ENCODE results near the gene TRIM51. TPM values are rescaled to one million over a fixed set of nuclear protein-coding genes. Genes with fewer than 3 reads are reported as not detected.
"Not testable (repeated sequence)": the region's sequence is repeated elsewhere in the genome, so short reads cannot be mapped to it uniquely, and the experiment has no call there.

The TRIM51 gene
- total RNA-seq (not detected), total RNA-seq (0 to 0.05 (median 0) reads per million in 29 experiments)
- total RNA-seq (2013) = not detected

- no CpG with 5 or more reads among the region's 1 CpG for WGBS (ENCODE audit: insufficient coverage)
- H3K4me1 ChIP-seq (ENCODE audit: control insufficient read depth in 1 of 2, extremely low read depth in 1 of 2, insufficient read depth in 2 of 2, low read length in 2 of 2); H3K27ac ChIP-seq (ENCODE audit: low read length); H3K9me3 ChIP-seq; H3K36me3 ChIP-seq (ENCODE audit: control insufficient read depth in 2 of 2, extremely low read depth in 1 of 2, insufficient read depth in 1 of 2, low read length in 1 of 2); H3K36me3 Mint-ChIP-seq; H3K4me3 ChIP-seq (ENCODE audit: control insufficient read depth in 1 of 2, extremely low read depth in 1 of 2, low read length in 1 of 2); H3K4me3 Mint-ChIP-seq; H3K27me3 Mint-ChIP-seq; ATAC-seq (replicated peaks in 1 of 4); H3K27me3 ChIP-seq (replicated peaks in 1 of 2; ENCODE audit: control insufficient read depth in 2 of 2, extremely low read depth in 1 of 2, insufficient read depth in 2 of 2, low read length in 1 of 2); CTCF ChIA-PET; POLR2A ChIA-PET; H3K27ac Mint-ChIP-seq; H3K4me1 Mint-ChIP-seq; DNase-seq: not testable (repeated sequence)
- H3K9me3 Mint-ChIP-seq = peaks cover 3 to 12% (median 7%) of the 10 kb centered on the region in 3 donors
Measured at GRCh38 chr11:55882997-55883396, at the start of gene TRIM51. TRIM51 (plus strand) TSS chr11:55883297; CDS start chr11:55885429, 2,132 bp downstream.

GRCh38 chr11:55838452-55838851 lies 44.6 kb upstream of the TRIM51 start, which contains the start of gene OR5D16:
OR5D16 (plus strand) TSS chr11:55838752; CDS start chr11:55838752, 0 bp downstream.
- no CpG with 5 or more reads among the region's 3 CpGs for WGBS (ENCODE audit: insufficient coverage)
- CTCF ChIA-PET = no interaction called here
- no peak for ATAC-seq (replicated peaks in 1 of 4)

GRCh38 chr11:55847453-55847852 lies 35.6 kb upstream of the TRIM51 start:
- no peaks in the 10 kb centered on the region for H3K27me3 ChIP-seq (replicated peaks in 1 of 2; ENCODE audit: control insufficient read depth in 2 of 2, extremely low read depth in 1 of 2, insufficient read depth in 2 of 2, low read length in 1 of 2)
- no peak overlapping the region for H3K4me3 ChIP-seq (ENCODE audit: control insufficient read depth in 1 of 2, extremely low read depth in 1 of 2, low read length in 1 of 2)
- no peaks in the 10 kb centered on the region for H3K36me3 Mint-ChIP-seq
- H3K27me3 Mint-ChIP-seq = no peaks in the 10 kb centered on the region
- H3K4me1 Mint-ChIP-seq = no peaks in the 10 kb centered on the region
- no peaks in the 10 kb centered on the region for H3K36me3 ChIP-seq (ENCODE audit: control insufficient read depth in 2 of 2, extremely low read depth in 1 of 2, insufficient read depth in 1 of 2, low read length in 1 of 2)
- H3K4me3 Mint-ChIP-seq = no peak overlapping the region
- WGBS (ENCODE audit: insufficient coverage) = 60% methylated on average over 1 of the region's 2 CpGs
- no peak overlapping the region for H3K27ac Mint-ChIP-seq
- H3K27ac ChIP-seq (ENCODE audit: low read length) = no peak overlapping the region
- no peaks in the 10 kb centered on the region for H3K9me3 ChIP-seq
- DNase-seq (no peak), ATAC-seq (replicated peaks in 1 of 4) (no peak)
- no peaks in the 10 kb centered on the region for H3K4me1 ChIP-seq (ENCODE audit: control insufficient read depth in 1 of 2, extremely low read depth in 1 of 2, insufficient read depth in 2 of 2, low read length in 2 of 2)
- ChIA-PET CTCF (no interaction called here), POLR2A (no interaction called here)
- peaks cover 4 to 20% (median 15%) of the 10 kb centered on the region in 3 donors for H3K9me3 Mint-ChIP-seq

More at GRCh38 chr11:55838452-55838851, 44.6 kb upstream of the TRIM51 start, which contains the start of gene OR5D16:
- DNase-seq = no peak
- no peak within 1 kb of the TSS for H3K27ac Mint-ChIP-seq
- H3K4me3 Mint-ChIP-seq = no peak within 1 kb of the TSS
- Histone ChIP-seq H3K4me3 (ENCODE audit: control insufficient read depth in 1 of 2, extremely low read depth in 1 of 2, low read length in 1 of 2) (no peak within 1 kb of the TSS), H3K27me3 (replicated peaks in 1 of 2; ENCODE audit: control insufficient read depth in 2 of 2, extremely low read depth in 1 of 2, insufficient read depth in 2 of 2, low read length in 1 of 2) (no peaks in the 10 kb centered on the region), H3K9me3 (no peaks in the 10 kb centered on the region), H3K27ac (ENCODE audit: low read length) (no peak within 1 kb of the TSS), H3K36me3 (ENCODE audit: control insufficient read depth in 2 of 2, extremely low read depth in 1 of 2, insufficient read depth in 1 of 2, low read length in 1 of 2) (no peaks in the 10 kb centered on the region), H3K4me1 (ENCODE audit: control insufficient read depth in 1 of 2, extremely low read depth in 1 of 2, insufficient read depth in 2 of 2, low read length in 2 of 2) (no peaks in the 10 kb centered on the region)
- H3K36me3 Mint-ChIP-seq = no peaks in the 10 kb centered on the region
- H3K27me3 Mint-ChIP-seq = no peaks in the 10 kb centered on the region
- H3K4me1 Mint-ChIP-seq = no peaks in the 10 kb centered on the region
- POLR2A ChIA-PET = no interaction called here
- H3K9me3 Mint-ChIP-seq = peaks cover 12 to 30% (median 27%) of the 10 kb centered on the region in 3 donors

- Histone ChIP-seq H3K27ac (ENCODE audit: low read length) (no peak overlapping the region), H3K27me3 (replicated peaks in 1 of 2; ENCODE audit: control insufficient read depth in 2 of 2, extremely low read depth in 1 of 2, insufficient read depth in 2 of 2, low read length in 1 of 2) (no peaks in the 10 kb centered on the region), H3K4me3 (ENCODE audit: control insufficient read depth in 1 of 2, extremely low read depth in 1 of 2, low read length in 1 of 2) (no peak overlapping the region), H3K9me3 (no peaks in the 10 kb centered on the region), H3K36me3 (ENCODE audit: control insufficient read depth in 2 of 2, extremely low read depth in 1 of 2, insufficient read depth in 1 of 2, low read length in 1 of 2) (no peaks in the 10 kb centered on the region), H3K4me1 (ENCODE audit: control insufficient read depth in 1 of 2, extremely low read depth in 1 of 2, insufficient read depth in 2 of 2, low read length in 2 of 2) (no peaks in the 10 kb centered on the region)
- ATAC-seq (replicated peaks in 1 of 4) (no peak), DNase-seq (no peak)
- ChIA-PET CTCF (no interaction called here), POLR2A (no interaction called here)
- Mint-ChIP-seq H3K4me3 (no peak overlapping the region), H3K27ac (no peak overlapping the region), H3K27me3 (no peaks in the 10 kb centered on the region), H3K9me3 (peaks cover 4 to 22% (median 20%) of the 10 kb centered on the region in 3 donors), H3K36me3 (no peaks in the 10 kb centered on the region), H3K4me1 (no peaks in the 10 kb centered on the region)
Measured at GRCh38 chr11:55849037-55849436, 34.1 kb upstream of the TRIM51 start.

GRCh38 chr11:55852141-55852540 lies 31.0 kb upstream of the TRIM51 start:
- Histone ChIP-seq H3K27ac (ENCODE audit: low read length) (no peak overlapping the region), H3K4me3 (ENCODE audit: control insufficient read depth in 1 of 2, extremely low read depth in 1 of 2, low read length in 1 of 2) (no peak overlapping the region), H3K36me3 (ENCODE audit: control insufficient read depth in 2 of 2, extremely low read depth in 1 of 2, insufficient read depth in 1 of 2, low read length in 1 of 2) (no peaks in the 10 kb centered on the region), H3K9me3 (no peaks in the 10 kb centered on the region), H3K27me3 (replicated peaks in 1 of 2; ENCODE audit: control insufficient read depth in 2 of 2, extremely low read depth in 1 of 2, insufficient read depth in 2 of 2, low read length in 1 of 2) (no peaks in the 10 kb centered on the region), H3K4me1 (ENCODE audit: control insufficient read depth in 1 of 2, extremely low read depth in 1 of 2, insufficient read depth in 2 of 2, low read length in 2 of 2) (no peaks in the 10 kb centered on the region)
- ChIA-PET POLR2A (no interaction called here), CTCF (no interaction called here)
- Mint-ChIP-seq H3K9me3 (peaks cover 0 to 13% (median 12%) of the 10 kb centered on the region in 3 donors), H3K27me3 (no peaks in the 10 kb centered on the region), H3K4me1 (no peaks in the 10 kb centered on the region), H3K36me3 (no peaks in the 10 kb centered on the region), H3K4me3 (no peak overlapping the region), H3K27ac (no peak overlapping the region)
- DNase-seq (no peak), ATAC-seq (replicated peaks in 1 of 4) (no peak)
- WGBS (ENCODE audit: insufficient coverage) = no CpG with 5 or more reads among the region's 1 CpG

GRCh38 chr11:55854704-55855103 lies 28.4 kb upstream of the TRIM51 start:
- H3K4me1 ChIP-seq (ENCODE audit: control insufficient read depth in 1 of 2, extremely low read depth in 1 of 2, insufficient read depth in 2 of 2, low read length in 2 of 2) = no peaks in the 10 kb centered on the region
- ATAC-seq (replicated peaks in 1 of 4) (no peak), DNase-seq (no peak)
- Mint-ChIP-seq H3K36me3 (no peaks in the 10 kb centered on the region), H3K27ac (no peak overlapping the region), H3K4me1 (no peaks in the 10 kb centered on the region), H3K9me3 (peaks cover 4 to 20% (median 18%) of the 10 kb centered on the region in 3 donors), H3K4me3 (no peak overlapping the region), H3K27me3 (no peaks in the 10 kb centered on the region)
- no peak overlapping the region for H3K4me3 ChIP-seq (ENCODE audit: control insufficient read depth in 1 of 2, extremely low read depth in 1 of 2, low read length in 1 of 2)
- no peaks in the 10 kb centered on the region for H3K27me3 ChIP-seq (replicated peaks in 1 of 2; ENCODE audit: control insufficient read depth in 2 of 2, extremely low read depth in 1 of 2, insufficient read depth in 2 of 2, low read length in 1 of 2)
- no peak overlapping the region for H3K27ac ChIP-seq (ENCODE audit: low read length)
- POLR2A ChIA-PET = no interaction called here
- no CpG with 5 or more reads among the region's 1 CpG for WGBS (ENCODE audit: insufficient coverage)
- H3K9me3 ChIP-seq = no peaks in the 10 kb centered on the region
- CTCF ChIA-PET = no interaction called here
- no peaks in the 10 kb centered on the region for H3K36me3 ChIP-seq (ENCODE audit: control insufficient read depth in 2 of 2, extremely low read depth in 1 of 2, insufficient read depth in 1 of 2, low read length in 1 of 2)

GRCh38 chr11:55867354-55867753 lies 15.7 kb upstream of the TRIM51 start:
- H3K4me1 Mint-ChIP-seq; POLR2A ChIA-PET; DNase-seq; H3K4me3 Mint-ChIP-seq; ATAC-seq (replicated peaks in 1 of 4); H3K4me3 ChIP-seq (ENCODE audit: control insufficient read depth in 1 of 2, extremely low read depth in 1 of 2, low read length in 1 of 2); H3K9me3 ChIP-seq; H3K27ac Mint-ChIP-seq; H3K36me3 Mint-ChIP-seq; H3K27me3 ChIP-seq (replicated peaks in 1 of 2; ENCODE audit: control insufficient read depth in 2 of 2, extremely low read depth in 1 of 2, insufficient read depth in 2 of 2, low read length in 1 of 2); H3K27me3 Mint-ChIP-seq; CTCF ChIA-PET; H3K4me1 ChIP-seq (ENCODE audit: control insufficient read depth in 1 of 2, extremely low read depth in 1 of 2, insufficient read depth in 2 of 2, low read length in 2 of 2); H3K36me3 ChIP-seq (ENCODE audit: control insufficient read depth in 2 of 2, extremely low read depth in 1 of 2, insufficient read depth in 1 of 2, low read length in 1 of 2); H3K27ac ChIP-seq (ENCODE audit: low read length): not testable (repeated sequence)
- 71% methylated on average over 1 of the region's 4 CpGs for WGBS (ENCODE audit: insufficient coverage)
- H3K9me3 Mint-ChIP-seq = peaks cover 10 to 19% (median 10%) of the 10 kb centered on the region in 3 donors

All from T-cell (primary cell).